H1 (cell line): ENCODE data around the gene IL6ST.

Experiments
- BRCA1 ChIP-seq: IDR thresholded peaks from 2 replicates; pipeline ENCODE4 v1.6.1; 2012; ENCODE audit warnings: low read depth, low read length, improper control_type of control experiment
- CEBPB ChIP-seq: IDR thresholded peaks from 2 replicates; pipeline ENCODE4 v1.6.1; 2012; ENCODE audit warnings: low read depth, low read length
- CREB1 ChIP-seq: IDR thresholded peaks from 2 replicates; pipeline ENCODE4 v1.6.1; 2012; ENCODE audit warnings: inconsistent platforms
- POLR2A ChIP-seq, 2 experiments: IDR thresholded peaks; 1 replicate in 1 of 2; 2 replicates in 1 of 2; pipeline ENCODE4 v1.6.1; 2011; ENCODE audit warnings: low read depth in 2 of 2, low read length in 2 of 2, mild to moderate bottlenecking in 2 of 2; ENCODE audit errors: control extremely low read depth in 1 of 2
- POLR2AphosphoS5 ChIP-seq: IDR thresholded peaks from 2 replicates; pipeline ENCODE4 v1.6.1; 2011; ENCODE audit warnings: low read depth, low read length
- SIN3A ChIP-seq, 2 experiments: IDR thresholded peaks in 1 of 2; conservative IDR thresholded peaks in 1 of 2; 2 replicates each; pipeline ENCODE4 v1.6.1; 2011 to 2012; ENCODE audit warnings: low read length in 2 of 2, improper control_type of control experiment in 1 of 2, low read depth in 1 of 2, mild to moderate bottlenecking in 1 of 2
- SP1 ChIP-seq: IDR thresholded peaks from 2 replicates; pipeline ENCODE4 v1.6.1; 2011; ENCODE audit warnings: low read depth, low read length
- SP2 ChIP-seq: IDR thresholded peaks from 2 replicates; pipeline ENCODE4 v1.6.1; 2012; ENCODE audit warnings: mild to moderate bottlenecking, low read length, inconsistent platforms
- TCF12 ChIP-seq: IDR thresholded peaks from 2 replicates; pipeline ENCODE4 v1.6.1; 2011; ENCODE audit warnings: low read depth, mild to moderate bottlenecking, low read length
- TF ChIP-seq, protein P1 (sequence below), 3 experiments: IDR thresholded peaks; 1 replicate in 2 of 3; 2 replicates in 1 of 3; pipeline versions ENCODE4 v1.5.1 to v1.6.1; 2011; ENCODE audit warnings: low read length in 3 of 3, mild to moderate bottlenecking in 3 of 3, inconsistent platforms in 2 of 3, low read depth in 1 of 3, moderate library complexity in 1 of 3; ENCODE audit not compliant: insufficient read depth in 1 of 3; ENCODE audit errors: control extremely low read depth in 1 of 3
- TF ChIP-seq, protein P2 (sequence below): IDR thresholded peaks from 2 replicates; pipeline ENCODE4 v1.6.1; 2011; ENCODE audit warnings: low read length, improper control_type of control experiment
- TF ChIP-seq, protein P3 (sequence below): IDR thresholded peaks from 2 replicates; pipeline ENCODE4 v1.6.1; 2011; ENCODE audit warnings: low read depth, mild to moderate bottlenecking, low read length; ENCODE audit not compliant: insufficient read depth

DNA sequence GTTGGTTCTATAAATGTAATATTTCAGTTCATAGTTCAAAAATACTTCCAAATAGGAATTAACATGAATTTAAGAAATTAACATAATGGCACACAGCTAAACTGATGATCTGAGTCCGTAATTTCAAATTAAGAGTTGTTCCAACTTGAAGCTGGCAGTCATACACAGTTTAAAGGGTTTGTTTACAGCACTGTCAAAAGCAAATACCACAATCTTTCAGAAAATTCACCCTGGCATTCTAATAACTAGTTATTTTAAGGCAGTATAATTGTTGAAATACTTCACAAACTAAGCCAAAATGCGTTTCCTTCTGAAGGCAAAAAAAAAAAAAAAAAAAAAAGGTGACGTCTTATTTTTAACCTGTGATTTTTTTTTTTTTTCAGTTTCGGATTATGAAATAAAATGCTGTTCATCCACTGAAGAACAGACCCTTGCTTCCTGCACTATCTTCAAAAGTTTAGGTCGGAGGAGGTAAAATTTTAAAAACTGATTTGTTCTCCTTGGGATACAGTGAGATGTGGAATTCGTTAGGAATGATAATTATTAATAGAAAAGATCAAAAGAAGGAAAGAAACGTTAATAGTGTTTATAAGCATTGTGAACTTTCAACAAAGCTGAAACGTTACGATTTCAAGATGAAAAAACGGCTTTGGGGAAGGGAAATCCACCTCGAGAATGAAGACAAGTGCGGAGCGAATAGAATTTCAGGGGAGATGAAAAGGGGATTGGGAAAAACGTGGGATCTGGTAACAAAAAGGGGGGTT is 850 bp downstream of the IL6ST start:
- TF ChIP-seq SP1 (no peak), SIN3A (conservative IDR thresholded peaks at IDR 0.05 in 1 of 2, IDR thresholded peaks at IDR 0.05 in 1 of 2; ENCODE audit: low read depth in 1 of 2, low read length in 2 of 2) (no peak), BRCA1 (no peak), SP2 (no peak), CEBPB (no peak), TCF12 (no peak), POLR2A (IDR thresholded peaks at IDR 0.05; ENCODE audit: control extremely low read depth in 1 of 2, low read depth in 2 of 2, low read length in 2 of 2) (no peak), POLR2AphosphoS5 (no peak), CREB1 (no peak)
- TF ChIP-seq, protein P1, sequence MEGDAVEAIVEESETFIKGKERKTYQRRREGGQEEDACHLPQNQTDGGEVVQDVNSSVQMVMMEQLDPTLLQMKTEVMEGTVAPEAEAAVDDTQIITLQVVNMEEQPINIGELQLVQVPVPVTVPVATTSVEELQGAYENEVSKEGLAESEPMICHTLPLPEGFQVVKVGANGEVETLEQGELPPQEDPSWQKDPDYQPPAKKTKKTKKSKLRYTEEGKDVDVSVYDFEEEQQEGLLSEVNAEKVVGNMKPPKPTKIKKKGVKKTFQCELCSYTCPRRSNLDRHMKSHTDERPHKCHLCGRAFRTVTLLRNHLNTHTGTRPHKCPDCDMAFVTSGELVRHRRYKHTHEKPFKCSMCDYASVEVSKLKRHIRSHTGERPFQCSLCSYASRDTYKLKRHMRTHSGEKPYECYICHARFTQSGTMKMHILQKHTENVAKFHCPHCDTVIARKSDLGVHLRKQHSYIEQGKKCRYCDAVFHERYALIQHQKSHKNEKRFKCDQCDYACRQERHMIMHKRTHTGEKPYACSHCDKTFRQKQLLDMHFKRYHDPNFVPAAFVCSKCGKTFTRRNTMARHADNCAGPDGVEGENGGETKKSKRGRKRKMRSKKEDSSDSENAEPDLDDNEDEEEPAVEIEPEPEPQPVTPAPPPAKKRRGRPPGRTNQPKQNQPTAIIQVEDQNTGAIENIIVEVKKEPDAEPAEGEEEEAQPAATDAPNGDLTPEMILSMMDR (IDR thresholded peaks at IDR 0.05; ENCODE audit: control extremely low read depth in 1 of 3, insufficient read depth in 1 of 3, low read depth in 1 of 3, low read length in 3 of 3), result no peak
- TF ChIP-seq, protein P2, sequence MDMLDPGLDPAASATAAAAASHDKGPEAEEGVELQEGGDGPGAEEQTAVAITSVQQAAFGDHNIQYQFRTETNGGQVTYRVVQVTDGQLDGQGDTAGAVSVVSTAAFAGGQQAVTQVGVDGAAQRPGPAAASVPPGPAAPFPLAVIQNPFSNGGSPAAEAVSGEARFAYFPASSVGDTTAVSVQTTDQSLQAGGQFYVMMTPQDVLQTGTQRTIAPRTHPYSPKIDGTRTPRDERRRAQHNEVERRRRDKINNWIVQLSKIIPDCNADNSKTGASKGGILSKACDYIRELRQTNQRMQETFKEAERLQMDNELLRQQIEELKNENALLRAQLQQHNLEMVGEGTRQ, result no peak
- TF ChIP-seq, protein P3, sequence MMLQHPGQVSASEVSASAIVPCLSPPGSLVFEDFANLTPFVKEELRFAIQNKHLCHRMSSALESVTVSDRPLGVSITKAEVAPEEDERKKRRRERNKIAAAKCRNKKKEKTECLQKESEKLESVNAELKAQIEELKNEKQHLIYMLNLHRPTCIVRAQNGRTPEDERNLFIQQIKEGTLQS, result no peak
